Type B pancreatic cell (in vitro differentiated cells): ENCODE measurements around the gene PHACTR1. TPM values are rescaled to one million over a fixed set of nuclear protein-coding genes. Genes with fewer than 3 reads are reported as not detected.

Source experiments
- DNase-seq: peaks from one replicate; pipeline ENCODE4 v3.0.0; 2021; ENCODE audit warnings: mixed read lengths; ENCODE audit not compliant: unreplicated experiment; ENCODE audit errors: extremely low spot score
- H3K27ac Mint-ChIP-seq: 2 replicates; pipeline ENCODE4 v1.8.0; 2021; ENCODE audit warnings: mild to moderate bottlenecking, mixed read lengths
- H3K27me3 Mint-ChIP-seq: 2 replicates; pipeline ENCODE4 v1.8.0; 2021; ENCODE audit warnings: mixed read lengths
- H3K36me3 Mint-ChIP-seq: 2 replicates; pipeline ENCODE4 v1.8.0; 2021; ENCODE audit warnings: mixed read lengths
- H3K4me1 Mint-ChIP-seq: one replicate; pipeline ENCODE4 v1.8.0; 2021; ENCODE audit warnings: mixed read lengths; ENCODE audit not compliant: unreplicated experiment
- H3K4me3 Mint-ChIP-seq: 2 replicates; pipeline ENCODE4 v1.8.0; 2021; ENCODE audit warnings: mild to moderate bottlenecking, mixed read lengths
- H3K9me3 Mint-ChIP-seq: 2 replicates; pipeline ENCODE4 v1.8.0; 2021; ENCODE audit warnings: mixed read lengths
- total RNA-seq: library from RNA; stranded (reverse); gene quantifications from 2 replicates; pipeline ENCODE4 v1.2.1, GENCODE V29; 2021; ENCODE audit warnings: low replicate concordance
- TF ChIP-seq, protein P1 (sequence below): fragments of 200-600 bp; sonication (generic); conservative IDR thresholded peaks from 2 replicates; pipeline ENCODE4 v1.5.0; 2021; ENCODE audit warnings: antibody characterized with exemption, mild to moderate bottlenecking

The PHACTR1 gene
- total RNA-seq, 1 donor from 2014 or later = 12.3 TPM

DNA sequence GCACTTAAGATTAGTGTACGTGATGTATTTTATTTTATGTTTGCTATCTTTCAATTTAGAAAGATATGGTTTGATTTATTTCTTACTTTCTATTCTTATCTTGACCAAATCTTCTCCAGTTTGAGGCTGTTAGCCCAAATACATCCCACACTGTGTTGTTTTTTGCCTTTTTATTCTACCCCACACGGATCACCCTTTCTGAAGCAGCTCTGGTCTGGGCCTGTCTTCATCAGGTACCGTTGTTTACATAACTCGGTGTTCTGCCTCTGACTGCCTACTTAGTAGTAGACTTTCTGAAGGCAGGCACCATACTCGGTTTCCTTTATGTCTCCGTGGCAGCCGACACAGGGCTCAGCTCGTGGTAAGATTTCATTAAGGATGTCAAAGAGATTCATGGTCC lies 95.0 kb downstream of the PHACTR1 start:
- DNase-seq = no peak
- no peaks in the 10 kb centered on the region for H3K27me3 Mint-ChIP-seq
- H3K27ac Mint-ChIP-seq = no peak overlapping the region
- H3K4me1 Mint-ChIP-seq = peaks cover 14% of the 10 kb centered on the region
- H3K36me3 Mint-ChIP-seq = no peaks in the 10 kb centered on the region
- no peaks in the 10 kb centered on the region for H3K9me3 Mint-ChIP-seq
- TF ChIP-seq, protein P1, sequence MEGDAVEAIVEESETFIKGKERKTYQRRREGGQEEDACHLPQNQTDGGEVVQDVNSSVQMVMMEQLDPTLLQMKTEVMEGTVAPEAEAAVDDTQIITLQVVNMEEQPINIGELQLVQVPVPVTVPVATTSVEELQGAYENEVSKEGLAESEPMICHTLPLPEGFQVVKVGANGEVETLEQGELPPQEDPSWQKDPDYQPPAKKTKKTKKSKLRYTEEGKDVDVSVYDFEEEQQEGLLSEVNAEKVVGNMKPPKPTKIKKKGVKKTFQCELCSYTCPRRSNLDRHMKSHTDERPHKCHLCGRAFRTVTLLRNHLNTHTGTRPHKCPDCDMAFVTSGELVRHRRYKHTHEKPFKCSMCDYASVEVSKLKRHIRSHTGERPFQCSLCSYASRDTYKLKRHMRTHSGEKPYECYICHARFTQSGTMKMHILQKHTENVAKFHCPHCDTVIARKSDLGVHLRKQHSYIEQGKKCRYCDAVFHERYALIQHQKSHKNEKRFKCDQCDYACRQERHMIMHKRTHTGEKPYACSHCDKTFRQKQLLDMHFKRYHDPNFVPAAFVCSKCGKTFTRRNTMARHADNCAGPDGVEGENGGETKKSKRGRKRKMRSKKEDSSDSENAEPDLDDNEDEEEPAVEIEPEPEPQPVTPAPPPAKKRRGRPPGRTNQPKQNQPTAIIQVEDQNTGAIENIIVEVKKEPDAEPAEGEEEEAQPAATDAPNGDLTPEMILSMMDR = no peak
- H3K4me3 Mint-ChIP-seq = no peak overlapping the region

GRCh38 chr6:12813321-12813720 lies 96.8 kb downstream of the PHACTR1 start:
- H3K4me1 Mint-ChIP-seq = peaks cover 18% of the 10 kb centered on the region
- DNase-seq = no peak
- TF ChIP-seq, protein P1 = no peak
- no peaks in the 10 kb centered on the region for H3K27me3 Mint-ChIP-seq
- H3K36me3 Mint-ChIP-seq = no peaks in the 10 kb centered on the region
- H3K9me3 Mint-ChIP-seq = no peaks in the 10 kb centered on the region
- H3K4me3 Mint-ChIP-seq = no peak overlapping the region
- H3K27ac Mint-ChIP-seq = no peak overlapping the region

DNA sequence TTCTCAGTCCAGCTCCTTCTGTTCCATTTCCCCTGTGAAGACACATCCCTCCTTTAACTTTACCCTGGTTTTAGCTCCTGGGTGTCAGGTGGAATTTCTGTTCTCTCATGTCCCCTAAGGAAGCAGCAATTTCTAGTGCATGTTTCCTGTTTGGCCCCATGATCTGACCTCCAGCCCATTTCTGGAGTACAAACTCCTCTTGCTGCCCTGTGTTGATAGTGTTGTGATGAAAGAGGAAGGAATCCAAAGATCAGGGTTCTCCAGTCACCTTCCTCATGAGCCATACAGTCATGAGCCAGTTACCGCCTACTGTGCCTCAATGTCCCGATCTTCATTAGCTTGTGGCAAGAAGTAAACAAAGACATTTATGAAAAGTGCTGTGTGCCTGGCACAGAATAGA lies 97.4 kb downstream of the PHACTR1 start:
- H3K4me1 Mint-ChIP-seq = peaks cover 18% of the 10 kb centered on the region

GRCh38 chr6:12815089-12815488 lies 98.5 kb downstream of the PHACTR1 start:
- Mint-ChIP-seq H3K27ac (no peak overlapping the region), H3K9me3 (no peaks in the 10 kb centered on the region)

More for the DNA sequence above, 97.4 kb downstream of the PHACTR1 start:
- Mint-ChIP-seq H3K27me3 (no peaks in the 10 kb centered on the region), H3K36me3 (no peaks in the 10 kb centered on the region), H3K27ac (no peak overlapping the region), H3K9me3 (no peaks in the 10 kb centered on the region), H3K4me3 (no peak overlapping the region)
- TF ChIP-seq, protein P1 = no peak
- no peak for DNase-seq

DNA sequence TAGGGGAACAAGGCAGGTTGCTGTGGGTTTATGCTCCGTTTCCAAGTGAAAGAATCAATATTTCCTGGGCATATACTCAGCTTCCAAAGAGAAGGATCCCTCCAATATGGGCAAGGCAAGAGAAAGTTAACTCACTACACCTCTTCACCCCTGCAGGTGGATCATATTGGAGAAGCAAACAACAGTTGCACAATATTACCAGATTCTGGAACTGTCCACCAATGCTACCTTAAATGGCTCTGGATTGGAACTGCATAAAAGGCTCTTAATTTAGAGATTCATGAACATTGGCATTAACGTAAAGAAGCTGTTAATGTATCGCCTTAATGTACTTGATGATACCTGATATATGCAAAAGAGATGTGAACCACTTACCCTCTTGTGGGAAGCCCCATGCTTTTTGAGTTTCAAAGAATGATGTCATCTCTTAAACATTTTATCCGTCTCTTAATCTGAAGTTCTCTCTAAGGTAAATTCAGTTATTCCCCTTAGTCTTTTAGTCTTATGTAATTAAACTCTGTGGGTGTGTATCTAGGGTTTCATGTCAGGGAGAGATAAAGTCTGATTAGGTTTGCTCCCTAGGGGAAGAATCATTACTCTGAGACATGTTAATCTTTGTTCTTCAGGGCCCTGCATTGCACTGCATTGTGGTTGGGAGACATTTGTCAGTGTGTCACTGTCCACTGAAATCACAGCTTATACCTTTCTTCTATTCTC lies 99.5 kb downstream of the PHACTR1 start:
- Mint-ChIP-seq H3K27ac (no peak overlapping the region), H3K9me3 (no peaks in the 10 kb centered on the region), H3K4me3 (no peak overlapping the region), H3K36me3 (no peaks in the 10 kb centered on the region), H3K4me1 (peaks cover 18% of the 10 kb centered on the region), H3K27me3 (peaks cover 4% of the 10 kb centered on the region)
- no peak for DNase-seq
- TF ChIP-seq, protein P1 = no peak

More at GRCh38 chr6:12815089-12815488, 98.5 kb downstream of the PHACTR1 start:
- Mint-ChIP-seq H3K4me3 (no peak overlapping the region), H3K27me3 (no peaks in the 10 kb centered on the region), H3K36me3 (no peaks in the 10 kb centered on the region), H3K4me1 (peaks cover 18% of the 10 kb centered on the region)
- DNase-seq = no peak
- TF ChIP-seq, protein P1 = no peak
